Measurements from ENCODE around the gene EFCAB8.
"Not testable (repeated sequence)": the region's sequence is repeated elsewhere in the genome, so short reads cannot be mapped to it uniquely, and the experiment has no call there.

EFCAB8 gene

DNA sequence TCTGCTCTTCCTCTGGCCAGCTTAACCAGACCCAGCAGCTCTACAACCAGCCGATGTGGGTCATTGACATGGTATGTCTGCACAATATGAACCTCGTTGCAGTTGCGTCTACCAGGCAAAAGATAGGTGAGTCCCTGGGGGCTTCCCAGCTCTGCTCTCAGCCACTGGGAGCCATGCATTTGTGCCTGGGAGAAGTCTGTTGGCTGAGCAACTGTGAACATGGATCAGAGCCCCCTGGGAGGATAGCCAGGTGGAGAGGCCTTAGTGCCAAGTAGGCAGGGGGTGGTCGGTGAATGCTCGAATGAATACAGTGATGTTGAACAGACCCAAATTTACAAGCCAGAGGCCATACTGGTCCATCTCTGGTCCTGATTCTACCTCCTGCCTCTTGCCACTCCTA is 30.6 kb downstream of the EFCAB8 start:
- no peak for DNase-seq

GRCh38 chr20:32891491-32891890 is 32.8 kb downstream of the EFCAB8 start:
- DNase-seq = no peak

DNA sequence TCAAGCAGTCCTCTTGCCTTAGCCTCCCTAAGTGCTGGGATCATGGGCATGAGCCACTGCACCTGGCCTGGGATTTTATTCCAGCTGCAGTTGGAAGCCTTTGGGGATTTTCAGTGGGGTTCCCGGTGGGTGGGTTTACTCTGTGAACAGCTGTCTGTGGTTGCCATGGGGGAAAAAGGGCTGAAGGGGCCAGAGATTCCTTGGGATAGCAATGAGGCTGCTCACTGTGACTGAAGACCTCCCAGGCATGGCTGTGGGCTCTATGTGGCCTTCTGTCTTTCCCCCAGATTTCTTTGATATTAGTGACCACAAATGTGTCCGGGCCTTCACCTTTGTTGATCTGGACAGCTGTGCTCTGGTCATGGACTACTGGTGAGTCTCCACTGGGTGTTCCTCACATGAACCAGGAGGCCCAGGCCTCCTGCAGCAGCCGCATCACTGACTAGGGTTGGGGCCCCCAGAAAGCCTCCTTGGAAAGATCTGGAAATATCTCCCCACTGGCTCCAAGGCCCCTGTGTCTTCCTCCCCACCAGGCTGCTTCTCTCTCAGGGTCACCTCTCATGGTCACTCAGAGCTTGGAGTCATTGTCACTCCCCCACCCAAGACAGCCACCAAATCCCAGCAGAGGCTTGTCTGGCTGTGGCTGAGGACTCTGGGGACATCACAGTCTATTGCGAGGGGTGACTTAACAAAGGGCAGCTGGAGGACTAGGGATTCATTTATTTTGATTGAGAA is 33.4 kb downstream of the EFCAB8 start:
- DNase-seq = no peak

DNA sequence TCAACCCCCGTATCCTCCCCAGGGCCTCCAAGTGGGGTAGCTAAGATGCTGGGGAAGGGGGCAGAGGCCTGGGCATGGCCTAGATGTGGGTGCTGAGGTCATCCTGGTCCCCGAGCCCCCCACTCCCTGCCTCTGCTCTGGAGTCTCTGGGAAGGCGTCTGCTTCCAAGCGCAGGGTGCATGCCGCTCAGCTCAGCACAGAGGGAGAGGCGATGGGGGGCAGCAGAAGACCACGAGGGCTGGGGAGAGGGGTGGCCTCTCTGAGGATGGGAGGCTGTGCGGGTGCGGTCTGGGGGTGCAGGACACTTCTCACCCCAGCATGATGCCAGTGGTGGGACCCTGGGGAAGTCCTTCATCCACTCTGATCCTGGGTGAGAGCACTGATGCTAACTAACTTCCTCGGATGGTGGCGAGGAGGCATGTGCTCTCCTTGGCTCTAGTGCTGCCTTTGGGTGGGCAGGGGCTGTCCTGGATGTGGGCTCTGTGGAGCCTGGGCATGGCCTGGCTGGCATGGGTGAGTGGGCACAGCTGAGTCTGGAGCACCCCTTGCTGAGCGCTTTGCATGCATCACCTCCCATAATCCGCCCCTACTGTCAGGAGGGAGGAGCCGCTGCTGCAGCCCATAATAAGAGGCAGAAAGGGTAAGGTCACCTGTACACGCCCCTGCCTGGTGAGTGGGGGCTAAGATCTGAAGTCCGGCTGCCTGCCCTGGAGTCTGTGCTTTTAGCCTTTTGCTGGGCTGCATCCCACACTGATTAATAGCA is 34.7 kb downstream of the EFCAB8 start:
- DNase-seq = no peak

GRCh38 chr20:32894026-32894483 is 35.3 kb downstream of the EFCAB8 start:
- DNase-seq = no peak

- no peak for DNase-seq
Measured at GRCh38 chr20:32894711-32895355, 36.1 kb downstream of the EFCAB8 start.

- no peak for DNase-seq
Measured at GRCh38 chr20:32896521-32897280, 38.0 kb downstream of the EFCAB8 start.

DNA sequence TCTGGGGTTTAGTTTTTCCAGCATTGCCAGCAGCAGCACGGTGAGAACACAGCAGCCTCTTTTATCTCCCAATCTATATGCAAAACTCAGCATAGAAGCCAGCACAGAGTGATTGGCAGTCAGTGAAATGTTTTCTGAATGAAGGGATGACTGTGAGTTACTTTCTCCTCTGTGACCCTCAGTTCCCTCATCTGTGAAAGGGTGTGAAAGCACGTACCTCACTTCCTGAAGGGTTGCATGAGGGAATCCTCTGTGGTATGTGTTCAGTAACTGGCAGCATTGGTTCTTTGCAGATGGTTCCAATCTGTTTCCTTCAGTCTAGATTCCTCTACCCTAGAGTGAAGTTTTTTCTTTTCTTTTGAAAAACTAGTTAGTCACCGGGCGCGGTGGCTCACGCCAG is 40.0 kb downstream of the EFCAB8 start:
- DNase-seq = no peak

GRCh38 chr20:32902456-32903420 is 44.0 kb downstream of the EFCAB8 start:
- DNase-seq = no peak

DNA sequence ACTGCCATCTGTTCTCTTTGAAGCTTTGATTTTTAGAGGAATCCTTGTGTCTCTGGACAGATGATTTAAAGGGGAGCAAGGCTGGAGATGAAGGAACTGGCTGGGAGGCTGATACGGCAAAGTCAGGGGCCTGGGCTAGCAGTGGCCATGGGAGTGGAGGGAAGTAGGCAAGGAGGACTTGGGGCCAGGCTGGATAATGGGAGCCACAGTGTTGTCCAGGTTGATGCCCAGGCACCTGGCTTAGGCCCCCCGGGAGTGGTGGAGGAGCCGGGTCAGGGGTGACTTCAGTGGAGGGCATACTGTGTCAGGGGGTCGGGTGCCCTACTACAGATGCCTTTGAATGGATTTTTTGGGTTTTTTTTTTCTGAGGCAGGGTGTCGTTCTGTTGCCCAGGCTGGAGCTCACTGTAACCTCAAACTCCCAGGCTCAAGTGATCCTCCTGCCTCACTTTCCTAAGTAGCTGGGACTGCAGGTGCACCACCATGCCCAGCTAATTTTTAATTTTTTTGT is 45.0 kb downstream of the EFCAB8 start:
- DNase-seq = no peak

- DNase-seq = not testable (repeated sequence)
Measured at GRCh38 chr20:32904678-32905077, 46.0 kb downstream of the EFCAB8 start.

DNA sequence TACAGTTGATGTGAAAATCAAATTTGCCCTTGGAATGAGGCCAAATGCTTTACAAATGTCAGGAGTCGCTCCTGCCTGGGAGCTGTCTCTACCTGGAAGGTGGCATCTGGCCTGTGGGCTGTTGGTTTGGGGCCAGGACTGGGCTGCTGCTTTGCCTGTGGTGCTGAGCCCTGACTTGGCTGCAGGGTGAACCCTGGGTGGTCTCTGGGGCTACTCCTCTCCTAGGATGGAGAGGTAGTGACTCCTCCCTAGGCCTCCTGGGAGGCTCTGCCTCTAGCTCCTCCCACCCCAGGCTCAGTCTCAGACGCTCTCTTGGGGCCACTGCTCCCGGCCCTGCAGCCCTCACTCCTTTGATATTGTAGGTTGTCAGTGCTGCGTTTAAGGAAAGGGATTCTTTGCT is 47.5 kb downstream of the EFCAB8 start:
- no peak for DNase-seq

GRCh38 chr20:32906871-32907495 is 48.3 kb downstream of the EFCAB8 start:
- no peak for DNase-seq

DNA sequence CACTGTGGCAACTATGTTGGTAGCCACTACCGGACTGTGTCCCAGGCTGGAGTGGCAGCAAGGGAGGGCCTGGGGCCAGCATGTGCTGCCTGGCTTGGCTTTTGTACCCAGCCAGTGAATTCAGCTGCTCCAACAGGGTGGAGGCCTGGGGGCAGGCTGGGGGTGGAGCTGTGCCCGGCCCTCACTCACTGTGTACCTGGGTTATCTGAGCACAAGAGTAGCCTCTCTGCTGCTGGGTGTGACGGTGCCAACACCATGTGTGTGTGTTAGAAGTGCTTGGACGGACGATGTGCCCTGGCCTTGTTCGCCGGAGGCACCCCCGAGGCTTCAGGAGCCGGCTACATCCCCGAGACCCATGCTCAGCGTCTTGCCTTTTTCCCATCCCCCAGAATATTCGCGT is 49.2 kb downstream of the EFCAB8 start:
- no peak for DNase-seq

GRCh38 chr20:32908334-32909292 is 49.9 kb downstream of the EFCAB8 start:
- no peak for DNase-seq

GRCh38 chr20:32909451-32909850 is 50.7 kb downstream of the EFCAB8 start:
- DNase-seq = no peak

GRCh38 chr20:32909896-32910571 is 51.3 kb downstream of the EFCAB8 start:
- DNase-seq = no peak

- DNase-seq = no peak
Measured at GRCh38 chr20:32911355-32911754, 52.6 kb downstream of the EFCAB8 start.

DNA sequence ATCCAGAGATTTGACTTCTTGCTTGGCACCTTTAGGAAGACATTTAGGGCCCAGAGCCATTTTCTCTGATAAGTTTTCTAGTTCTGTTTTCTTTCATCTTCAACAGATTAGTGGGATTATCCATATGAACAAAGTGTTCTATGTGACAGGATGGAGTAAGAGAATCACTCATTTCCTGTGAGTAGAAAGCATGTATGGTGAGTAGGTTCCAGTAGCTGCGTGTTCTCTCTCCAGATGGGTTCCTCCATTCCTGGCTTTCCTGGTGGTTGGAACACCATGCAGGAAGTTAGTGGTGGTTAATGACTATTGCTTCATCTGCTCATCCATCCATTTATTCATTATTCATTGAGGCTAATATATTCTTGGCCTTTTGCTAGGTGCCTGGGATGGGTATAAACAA is 54.0 kb downstream of the EFCAB8 start:
- no peak for DNase-seq
